ENCODE data around the gene KCNJ6.
"Not testable (repeated sequence)": the region's sequence is repeated elsewhere in the genome, so short reads cannot be mapped to it uniquely, and the experiment has no call there.

The KCNJ6 gene

DNA sequence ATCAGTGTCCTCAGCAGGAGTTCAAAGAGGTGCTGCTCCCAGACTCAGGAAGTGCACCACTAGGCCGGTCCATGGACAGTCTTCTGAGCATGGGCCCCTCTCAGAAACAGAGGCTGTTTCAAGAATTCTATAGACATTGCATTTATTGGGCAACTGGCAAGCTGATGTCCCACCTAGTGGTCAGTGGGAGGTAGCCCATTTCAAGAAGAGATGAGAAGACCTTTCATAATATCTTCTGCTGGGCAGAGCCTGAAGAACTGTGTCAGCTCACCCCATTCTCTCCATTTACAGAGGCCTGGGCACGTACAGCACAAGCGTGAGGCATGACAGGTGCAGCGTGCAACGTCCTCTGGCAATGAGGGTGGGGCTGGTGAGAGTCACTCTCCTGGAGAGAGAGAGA is 333.7 kb downstream of the KCNJ6 start:
- in situ Hi-C loops (cut with MboI; ENCODE audit: low sequenced_read_pairs), result no loop called here

DNA sequence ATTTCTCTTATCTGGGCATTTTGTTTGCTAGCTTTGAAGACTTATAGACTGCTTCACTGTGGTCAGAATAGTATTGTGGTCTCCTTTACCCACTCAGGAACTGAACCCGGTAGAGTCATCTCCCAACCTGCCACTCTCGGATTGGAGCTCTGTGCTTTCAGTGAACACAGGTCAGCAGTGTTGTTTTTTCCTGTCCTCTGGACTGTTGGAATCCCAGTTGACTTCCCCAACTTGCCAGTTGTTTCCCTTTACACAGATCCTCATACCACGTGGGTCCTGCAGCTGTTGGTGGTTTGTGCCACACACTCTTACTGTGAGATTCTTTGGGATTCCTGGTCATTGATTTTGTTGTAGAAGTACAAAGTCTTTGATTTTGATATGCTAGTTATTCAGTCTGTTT is 335.6 kb downstream of the KCNJ6 start:
- in situ Hi-C loops (cut with MboI; ENCODE audit: low sequenced_read_pairs), result no loop called here

DNA sequence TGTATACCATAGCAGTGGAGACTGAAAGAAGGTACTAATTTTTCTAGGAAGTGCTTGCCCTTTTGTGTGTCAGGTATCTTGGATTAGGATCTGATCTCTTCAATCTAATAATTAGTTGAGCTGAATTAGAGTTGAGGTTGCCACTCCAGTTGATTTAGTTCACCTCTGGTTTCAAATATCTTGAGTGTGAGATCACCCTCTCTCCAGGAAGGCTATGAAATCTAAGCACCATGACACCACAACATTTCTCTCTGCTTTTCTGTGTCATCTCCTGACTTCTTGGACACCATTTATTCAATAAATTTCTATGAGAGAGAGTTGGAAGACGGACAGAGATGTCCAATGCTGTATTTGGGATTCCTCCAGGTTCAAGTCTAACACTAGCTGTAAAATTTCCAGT is 336.9 kb downstream of the KCNJ6 start:
- in situ Hi-C loops (cut with MboI; ENCODE audit: low sequenced_read_pairs), result no loop called here

DNA sequence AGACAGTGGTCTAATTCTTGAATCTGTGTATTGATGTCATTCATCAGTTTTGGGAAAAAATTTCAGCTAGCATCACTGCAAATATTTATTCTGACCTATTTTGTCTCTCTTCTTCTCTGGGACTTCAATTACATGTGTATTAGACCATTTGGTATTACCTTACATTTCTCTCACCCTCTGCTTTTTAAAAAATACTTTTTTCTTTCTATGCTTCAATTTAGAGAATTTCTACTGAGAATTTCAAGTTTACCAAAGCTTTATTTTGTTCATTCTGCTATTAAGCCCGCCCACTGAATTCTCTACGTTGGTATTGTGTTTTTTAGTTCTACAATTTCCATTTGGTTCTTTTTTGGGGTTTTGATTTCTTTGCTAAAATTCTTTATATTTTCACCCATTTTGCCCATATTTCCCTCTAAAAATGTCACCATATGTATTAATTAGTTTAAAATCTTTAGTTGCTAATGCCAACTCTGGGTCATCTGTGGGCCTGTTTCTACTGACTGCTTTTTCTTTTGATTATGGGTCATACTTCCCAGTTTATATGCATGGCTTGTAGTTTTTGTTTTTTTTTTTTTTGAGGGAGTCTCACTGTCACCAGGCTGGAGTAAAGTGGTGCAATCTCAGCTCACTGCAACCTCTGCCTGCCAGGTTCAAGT is 337.7 kb downstream of the KCNJ6 start:
- in situ Hi-C loops (cut with MboI; ENCODE audit: low sequenced_read_pairs), result no loop called here

DNA sequence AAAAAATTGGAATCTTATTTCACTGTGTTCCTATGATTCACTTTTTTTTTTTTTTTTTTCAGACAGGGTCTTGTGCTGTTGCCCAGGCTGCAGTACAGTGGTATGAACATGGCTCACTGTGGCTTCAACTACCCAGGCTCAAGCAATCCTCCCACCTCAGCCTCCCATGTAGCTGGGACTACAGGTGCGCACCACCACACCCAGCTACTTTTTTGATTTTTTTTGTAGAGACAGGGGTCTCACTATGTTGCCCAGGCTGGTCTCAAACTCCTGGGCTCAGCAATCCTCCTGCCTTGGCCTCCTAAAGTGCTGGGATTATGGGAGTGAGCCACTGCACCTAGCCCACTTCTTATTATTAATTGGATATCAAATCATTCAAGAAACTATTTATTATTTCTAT is 339.3 kb downstream of the KCNJ6 start:
- in situ Hi-C loops (cut with MboI; ENCODE audit: low sequenced_read_pairs), result not testable (repeated sequence)

DNA sequence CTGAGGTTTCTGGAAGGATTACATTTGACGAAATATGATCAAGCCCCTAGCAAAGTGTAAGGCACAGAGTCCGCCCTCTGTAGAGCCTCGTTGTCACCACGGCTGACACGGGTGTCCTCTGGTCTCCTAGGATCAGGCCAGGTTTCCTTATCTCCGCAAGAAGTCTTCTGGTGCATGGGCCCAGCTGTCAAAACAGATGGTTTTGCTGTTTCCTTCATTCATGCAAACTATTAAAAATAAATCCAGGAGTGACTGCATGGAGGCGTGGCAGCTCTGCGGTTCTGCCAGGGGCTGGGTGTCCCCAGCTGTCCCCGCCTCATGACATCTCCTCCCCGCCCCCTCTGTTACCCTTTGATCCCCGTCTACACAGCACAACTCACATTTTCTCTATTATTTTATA is 340.7 kb downstream of the KCNJ6 start:
- in situ Hi-C loops (cut with MboI; ENCODE audit: low sequenced_read_pairs), result no loop called here

DNA sequence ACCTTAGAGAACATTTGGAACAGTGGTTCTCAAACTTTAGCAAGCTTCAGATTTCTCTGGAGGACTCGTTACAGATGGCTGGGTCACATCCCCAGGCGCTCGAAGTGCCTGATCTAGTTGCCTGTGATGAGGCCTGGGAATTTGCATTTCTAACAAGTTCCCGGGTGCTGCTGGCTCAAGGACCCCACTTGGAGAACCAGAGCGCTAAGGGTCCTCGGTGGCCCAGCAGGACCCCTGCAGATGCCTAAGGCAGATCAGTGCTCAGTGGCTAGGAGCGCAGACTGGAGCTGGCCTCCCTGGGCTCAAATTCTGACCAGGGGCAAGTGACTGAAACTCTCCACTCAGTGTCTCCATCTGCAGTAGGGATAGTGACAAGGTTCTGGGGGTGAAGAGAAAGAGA is 341.5 kb downstream of the KCNJ6 start:
- in situ Hi-C loops (cut with MboI; ENCODE audit: low sequenced_read_pairs), result no loop called here

DNA sequence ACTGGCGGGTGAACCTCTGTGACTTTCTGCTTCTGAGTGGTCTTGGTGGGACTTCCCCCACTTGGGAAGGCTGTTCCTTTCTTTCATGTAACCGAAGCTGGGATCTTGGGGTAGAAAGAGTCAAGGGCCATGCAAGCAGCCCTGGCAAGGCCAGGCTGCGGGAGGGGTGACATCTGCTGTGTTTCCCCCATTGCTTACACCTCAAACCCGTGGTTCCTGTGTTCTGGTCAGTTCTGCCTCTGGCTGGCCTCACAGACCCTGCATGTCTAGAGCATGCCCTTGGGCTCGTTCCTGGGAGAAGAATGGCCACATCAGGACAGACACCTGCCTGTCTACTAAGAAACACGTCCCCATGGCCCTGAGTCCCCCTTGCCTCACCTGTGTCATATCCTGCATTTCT is 341.9 kb downstream of the KCNJ6 start:
- in situ Hi-C loops (cut with MboI; ENCODE audit: low sequenced_read_pairs), result no loop called here

DNA sequence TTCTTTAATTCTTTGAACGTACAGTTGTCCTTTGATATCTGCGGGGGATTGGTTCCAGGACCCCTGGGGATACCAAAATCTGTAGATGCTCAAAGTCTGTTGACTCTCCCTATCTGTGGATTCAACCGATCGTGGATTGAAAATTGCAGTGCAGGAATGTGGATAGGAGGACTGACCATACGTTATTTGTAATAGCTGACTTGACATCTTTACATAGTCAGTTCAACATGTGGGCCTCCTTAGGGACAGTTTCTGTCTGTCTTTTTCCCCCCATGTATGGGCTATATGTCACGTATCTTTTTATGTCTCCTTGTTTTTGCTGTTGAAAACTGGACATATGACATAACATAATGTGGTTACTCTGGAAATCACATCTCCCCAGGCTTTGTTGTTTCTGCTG is 344.8 kb downstream of the KCNJ6 start:
- in situ Hi-C loops (cut with MboI; ENCODE audit: low sequenced_read_pairs), result no loop called here

DNA sequence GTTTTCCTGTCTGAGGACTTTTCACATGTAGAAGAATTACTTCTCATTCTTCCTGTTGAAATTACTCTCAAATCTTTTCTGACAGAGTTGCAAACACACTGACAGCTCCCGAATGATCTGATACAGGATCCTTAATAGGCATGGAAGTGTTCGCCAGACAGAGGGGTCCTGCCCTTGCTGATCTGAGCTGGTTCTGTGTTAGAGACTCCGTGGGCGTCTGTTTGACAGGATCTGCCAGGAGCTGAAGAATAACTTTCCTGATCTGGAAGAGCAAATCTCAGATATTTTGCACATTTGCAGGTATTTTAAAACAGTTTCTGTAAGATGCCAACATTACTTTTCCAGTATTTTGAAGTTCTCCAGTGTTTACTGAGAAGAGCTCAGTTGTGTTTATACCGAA is 347.3 kb downstream of the KCNJ6 start:
- in situ Hi-C loops (cut with MboI; ENCODE audit: low sequenced_read_pairs), result no loop called here

DNA sequence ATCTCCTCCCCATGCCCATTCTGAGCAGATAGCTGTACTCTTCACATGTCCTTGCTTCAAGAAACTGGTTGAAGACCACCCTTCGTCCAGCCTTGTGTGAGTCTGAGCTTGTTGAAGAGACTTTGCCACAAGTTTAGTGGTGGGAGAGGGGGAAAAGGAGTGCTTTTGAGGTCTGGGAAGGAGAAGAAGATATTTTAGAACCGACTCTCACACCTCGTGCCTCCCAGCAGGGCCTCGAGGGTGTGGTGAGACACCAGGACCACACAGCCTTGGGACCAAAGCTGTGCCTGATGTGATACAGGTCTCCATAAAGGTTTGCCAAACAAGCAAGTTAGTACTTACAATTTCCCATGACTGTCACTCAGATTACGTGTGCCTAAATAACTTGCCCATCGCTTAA is 347.8 kb downstream of the KCNJ6 start:
- in situ Hi-C loops (cut with MboI; ENCODE audit: low sequenced_read_pairs), result no loop called here

DNA sequence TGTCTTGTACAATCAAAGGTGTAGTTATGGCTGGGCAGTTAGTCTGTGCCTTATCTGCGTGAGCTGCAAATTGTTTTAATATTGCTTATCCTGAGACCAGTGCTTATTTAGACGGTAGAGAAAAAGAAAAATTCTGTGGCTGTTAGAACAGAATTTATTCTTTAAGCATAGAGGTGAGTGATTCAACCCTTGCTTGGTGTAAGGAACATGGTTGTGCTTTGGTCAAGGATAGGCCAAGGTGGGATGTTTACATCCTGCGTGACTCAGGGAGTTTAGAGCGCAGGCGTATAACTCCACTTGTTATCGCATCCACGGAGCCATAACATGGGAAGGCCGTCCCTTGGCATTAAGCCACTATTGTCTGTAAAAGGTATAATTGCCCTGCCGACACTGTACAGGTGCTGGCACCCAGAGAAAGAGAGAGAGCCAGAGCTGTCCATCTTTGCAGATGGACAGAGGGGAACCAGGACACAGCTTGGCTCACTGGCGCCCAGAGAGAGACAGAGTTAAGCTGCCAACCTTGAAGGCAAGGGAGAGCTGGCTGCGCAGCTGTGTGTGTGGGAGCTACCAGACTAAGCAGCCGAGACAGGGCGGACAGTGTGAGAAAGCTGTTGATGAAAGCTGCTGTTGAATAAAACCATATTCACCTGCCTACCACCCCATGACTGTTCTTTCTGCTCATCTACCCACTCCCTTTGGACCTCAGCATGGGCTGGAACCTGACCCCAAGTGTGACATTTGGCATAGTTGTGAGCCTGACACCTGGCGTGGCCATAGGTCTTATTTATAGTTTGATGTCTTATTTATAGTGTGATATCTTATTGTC is 349.3 kb downstream of the KCNJ6 start:
- in situ Hi-C loops (cut with MboI; ENCODE audit: low sequenced_read_pairs), result no loop called here

DNA sequence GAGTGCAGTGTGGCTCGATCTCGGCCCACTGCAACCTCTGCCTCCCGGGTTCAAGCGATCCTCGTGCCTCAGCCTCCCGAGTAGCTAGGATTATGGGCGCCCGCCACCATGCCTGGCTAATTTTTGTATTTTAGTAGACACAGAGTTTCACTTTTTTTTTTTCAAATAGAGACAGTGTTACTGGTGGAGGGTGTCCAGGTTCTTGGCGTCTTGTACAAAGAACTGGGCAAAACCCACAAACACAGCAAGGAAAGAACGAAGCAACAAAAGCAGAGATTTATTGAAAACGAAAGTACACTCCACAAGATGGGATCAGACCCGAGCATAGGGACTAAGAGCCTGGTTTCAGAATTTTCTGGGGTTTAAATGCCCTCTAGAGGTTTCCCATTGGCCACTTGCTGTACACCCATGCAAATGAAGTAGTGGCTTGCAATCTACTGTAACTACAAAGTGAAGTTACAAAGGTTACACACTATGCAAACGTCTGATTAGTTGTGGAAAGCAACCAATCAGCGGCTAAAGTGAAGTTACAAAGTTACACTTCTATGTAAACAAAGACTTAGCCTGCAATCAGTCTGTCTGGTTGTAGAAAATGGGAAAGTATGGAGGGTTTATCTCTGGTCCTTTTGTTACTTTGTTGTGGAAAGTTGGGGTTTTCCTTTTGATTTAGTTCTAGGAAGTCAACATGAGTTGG is 350.6 kb downstream of the KCNJ6 start:
- in situ Hi-C loops (cut with MboI; ENCODE audit: low sequenced_read_pairs), result no loop called here

DNA sequence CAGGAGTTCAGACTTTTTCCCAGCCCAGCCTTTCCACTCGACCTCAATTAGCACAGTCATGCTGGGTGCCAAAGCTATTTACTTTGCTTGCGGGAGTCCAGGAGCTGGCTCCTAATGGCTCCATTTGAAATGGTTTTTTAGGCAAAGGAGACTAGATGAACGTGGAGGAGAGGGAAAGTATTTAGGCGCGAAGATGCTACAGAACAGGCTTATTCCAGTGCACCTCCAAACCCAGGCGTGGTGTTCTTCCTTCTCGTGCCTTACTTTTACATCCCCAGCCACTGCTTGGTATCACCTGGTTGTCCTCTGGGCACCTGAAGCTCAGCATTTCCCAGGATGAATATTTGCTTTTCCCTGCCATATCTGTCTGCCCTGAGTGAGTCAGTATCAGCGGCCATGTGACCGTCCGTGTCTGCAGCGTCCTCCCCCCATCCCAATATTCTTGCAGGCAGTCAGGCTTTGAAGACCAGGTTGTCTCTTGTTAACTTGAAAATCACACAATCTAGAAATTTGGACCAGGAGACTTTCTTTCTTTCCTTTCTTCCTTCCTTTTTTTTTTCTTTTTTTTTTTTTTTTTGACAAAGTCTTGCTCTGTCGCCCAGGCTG is 351.2 kb downstream of the KCNJ6 start:
- in situ Hi-C loops (cut with MboI; ENCODE audit: low sequenced_read_pairs), result no loop called here

DNA sequence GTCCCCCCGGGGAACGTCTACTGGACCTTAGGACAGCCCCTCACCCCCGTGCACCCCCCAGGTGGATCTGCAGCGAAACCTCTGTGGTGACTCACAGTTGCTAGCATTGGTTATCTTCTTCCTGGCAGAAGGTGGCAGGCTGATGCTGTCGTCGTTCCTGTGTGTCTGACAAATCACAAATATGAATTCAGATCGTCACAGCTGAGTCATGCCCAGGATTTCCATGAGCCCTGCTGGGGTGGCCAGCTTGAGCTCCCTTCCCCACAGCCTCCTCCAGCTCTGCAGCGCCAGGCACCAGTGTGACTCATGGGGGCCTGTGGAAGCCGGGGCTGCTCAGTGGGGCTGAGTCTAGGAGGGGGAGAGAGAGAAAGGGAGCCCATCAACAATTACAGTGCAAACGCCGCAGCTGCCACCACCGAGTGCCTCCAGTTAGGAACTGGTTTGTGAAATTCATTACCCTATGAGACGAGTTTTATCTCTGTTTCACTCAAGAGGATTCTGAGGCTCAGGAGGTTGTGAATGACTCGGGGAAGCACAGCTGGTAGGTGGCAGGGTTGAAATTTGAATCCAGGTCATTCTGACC is 351.8 kb downstream of the KCNJ6 start:
- in situ Hi-C loops (cut with MboI; ENCODE audit: low sequenced_read_pairs), result no loop called here

DNA sequence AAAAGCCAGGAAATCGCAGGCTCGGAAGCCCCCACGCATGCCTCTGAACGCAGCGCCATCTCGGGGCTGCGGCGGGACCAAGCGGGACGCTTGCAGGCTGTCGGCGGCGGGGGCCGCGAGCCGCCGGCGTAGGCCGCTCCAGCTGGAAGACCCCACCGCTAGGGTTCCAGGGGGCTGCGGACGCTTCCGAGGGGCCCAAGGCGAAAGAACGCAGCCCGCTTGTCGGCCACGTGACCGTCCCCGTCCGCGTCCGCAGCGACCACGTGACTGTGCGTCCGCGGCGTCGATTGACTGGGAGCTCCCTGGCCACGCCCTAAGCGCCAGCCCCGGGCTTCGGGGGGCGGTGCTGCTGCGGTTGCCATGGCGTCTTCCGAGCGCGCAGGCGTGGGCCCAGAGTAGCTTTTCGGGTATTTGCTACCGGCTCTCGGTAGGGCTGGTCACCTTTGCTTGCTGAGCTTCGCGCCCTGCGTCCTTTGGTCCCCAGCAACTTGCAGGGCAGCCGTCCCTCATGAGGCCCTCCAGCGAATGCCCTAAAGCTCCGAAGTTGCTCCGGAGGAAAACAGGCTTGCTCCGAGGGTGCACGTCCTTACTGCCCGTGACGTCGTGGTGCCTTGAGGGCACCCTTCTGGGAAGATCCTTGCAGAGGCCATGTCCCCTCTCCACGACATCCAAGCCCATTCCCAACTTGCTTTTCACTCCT is 352.5 kb downstream of the KCNJ6 start:
- in situ Hi-C loops (cut with MboI; ENCODE audit: low sequenced_read_pairs), result no loop called here

DNA sequence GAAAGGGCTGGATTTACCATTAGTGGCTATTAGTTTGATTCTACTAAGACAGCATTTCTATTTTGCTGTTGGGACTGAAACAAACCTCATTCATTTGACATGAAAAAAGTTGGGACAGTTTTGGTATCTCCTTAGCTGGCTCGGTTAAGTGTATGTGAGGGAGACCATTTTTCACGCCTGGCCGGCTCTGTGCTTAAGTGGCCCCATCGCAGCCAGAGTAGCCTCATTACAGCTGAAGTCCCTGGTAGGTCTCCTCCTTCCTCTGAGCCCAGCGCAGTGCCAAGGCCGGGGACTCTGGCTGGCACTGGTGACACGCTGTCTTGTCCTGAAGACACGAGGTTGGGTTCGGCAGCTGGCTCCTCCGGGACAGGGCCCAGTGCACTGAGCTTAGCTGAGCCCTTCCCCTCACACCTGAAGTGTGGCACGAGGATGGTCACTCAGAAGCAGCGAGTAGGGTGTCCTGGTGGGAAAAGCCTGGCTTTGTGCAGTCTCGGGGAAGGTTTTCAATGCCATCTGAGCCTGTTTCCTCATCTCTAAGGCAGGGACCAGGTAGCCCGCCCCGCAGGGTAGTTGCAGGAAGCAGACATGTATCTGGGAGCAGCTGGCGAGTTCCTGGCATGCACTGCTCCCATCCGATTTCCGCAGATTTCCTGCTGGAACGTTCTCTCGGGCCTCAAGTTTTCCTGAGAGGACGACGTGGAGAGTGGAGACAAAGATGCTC is 353.2 kb downstream of the KCNJ6 start:
- in situ Hi-C loops (cut with MboI; ENCODE audit: low sequenced_read_pairs), result no loop called here

DNA sequence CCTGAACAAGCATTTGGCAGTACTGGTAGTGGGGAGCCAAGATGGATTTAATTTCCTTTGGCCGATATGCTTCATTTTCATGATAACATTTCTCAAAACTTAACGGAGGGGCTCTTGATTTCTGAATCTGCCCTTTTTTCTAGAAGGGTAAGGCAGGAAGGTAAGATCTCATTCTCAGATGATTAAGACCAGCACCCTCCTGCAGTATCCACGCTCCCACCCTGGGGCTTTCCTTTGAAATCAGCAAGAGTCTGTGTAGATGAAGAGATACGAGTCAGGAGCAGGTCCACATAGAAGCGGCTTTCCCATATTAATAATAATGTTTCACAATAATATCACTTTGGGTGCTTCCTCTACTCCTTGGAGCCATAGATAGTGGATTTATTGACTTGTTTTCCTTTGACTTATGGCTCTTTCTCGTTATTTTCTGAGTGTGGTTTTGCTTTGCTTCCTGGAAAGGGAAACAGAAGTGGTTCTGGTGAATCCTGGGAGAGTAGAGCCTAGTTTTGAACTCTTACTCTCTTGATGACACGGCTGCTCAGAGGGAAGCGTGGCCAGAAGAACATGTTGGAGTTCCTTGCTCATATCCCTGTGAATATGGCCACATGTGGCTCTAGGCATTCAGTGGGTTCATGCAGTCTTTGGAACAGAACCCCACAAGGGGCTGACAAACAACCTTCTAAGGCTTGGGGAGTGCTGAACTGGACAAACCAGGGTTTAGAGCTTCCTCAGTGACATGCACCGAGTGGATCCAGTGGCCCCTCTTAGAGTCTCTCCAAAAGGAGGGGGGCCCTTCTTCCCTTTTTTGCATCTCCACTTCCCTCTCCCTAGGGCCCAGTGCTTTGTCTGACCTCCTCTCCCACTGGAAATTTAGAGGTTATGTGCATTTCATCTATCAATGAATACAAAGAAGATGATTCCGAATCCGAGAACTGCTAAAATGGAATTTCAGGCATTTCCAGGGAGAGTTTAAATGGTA is 354.0 kb downstream of the KCNJ6 start:
- in situ Hi-C loops (cut with MboI; ENCODE audit: low sequenced_read_pairs), result no loop called here

DNA sequence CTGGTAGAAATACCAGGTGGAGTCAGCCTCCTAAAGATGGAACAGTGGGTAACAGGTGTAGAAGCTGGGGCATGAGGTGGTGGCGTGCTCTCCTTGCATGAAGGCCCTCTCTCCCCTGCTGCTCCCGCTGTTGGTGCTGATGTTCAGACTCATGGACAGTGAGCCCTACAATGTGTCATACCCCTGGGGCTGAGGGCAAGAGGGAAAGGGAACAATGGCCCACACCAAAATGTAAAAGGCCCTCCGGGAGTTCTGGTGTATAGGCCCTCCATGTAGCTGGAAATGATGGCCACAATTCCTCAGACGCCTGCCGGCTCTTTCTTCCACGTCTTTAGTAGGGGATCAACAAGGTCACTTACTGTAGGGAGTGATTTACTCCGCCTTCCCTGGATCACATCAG is 354.8 kb downstream of the KCNJ6 start:
- in situ Hi-C loops (cut with MboI; ENCODE audit: low sequenced_read_pairs), result no loop called here
